Parathyroid adenoma (tissue), 2 donors: ENCODE data around the gene PARS2.

Experiments used
- H2AFZ ChIP-seq: fragments of 300-600 bp; sonication (generic); one replicate; pipeline ENCODE4 v1.7.0; 2017; ENCODE audit warnings: antibody characterized with exemption, mild to moderate bottlenecking
- H3K27ac ChIP-seq: fragments of 300-600 bp; sonication (generic); one replicate; pipeline ENCODE4 v1.7.0; 2017
- H3K27me3 ChIP-seq: fragments of 300-600 bp; sonication (generic); one replicate; pipeline ENCODE4 v1.7.0; 2017; ENCODE audit warnings: low read length; ENCODE audit not compliant: control insufficient read depth, insufficient read depth
- H3K36me3 ChIP-seq: fragments of 300-600 bp; sonication (generic); one replicate; pipeline ENCODE4 v1.7.0; 2017; ENCODE audit warnings: low read length; ENCODE audit not compliant: control insufficient read depth, insufficient read depth
- H3K4me1 ChIP-seq: fragments of 300-600 bp; sonication (generic); one replicate; pipeline ENCODE4 v1.7.0; 2017; ENCODE audit warnings: control low read depth
- H3K4me2 ChIP-seq: fragments of 300-600 bp; sonication (generic); one replicate; pipeline ENCODE4 v1.7.0; 2017; ENCODE audit warnings: low read length
- H3K4me3 ChIP-seq: fragments of 300-600 bp; sonication (generic); one replicate; pipeline ENCODE4 v1.7.0; 2017; ENCODE audit warnings: low read depth, low read length
- H3K79me2 ChIP-seq: fragments of 300-600 bp; sonication (generic); one replicate; pipeline ENCODE4 v1.7.0; 2017; ENCODE audit warnings: control low read depth
- H3K9ac ChIP-seq: fragments of 300-600 bp; sonication (generic); one replicate; pipeline ENCODE4 v1.7.0; 2017; ENCODE audit warnings: mild to moderate bottlenecking
- H3K9me3 ChIP-seq: fragments of 300-600 bp; sonication (generic); one replicate; pipeline ENCODE4 v1.7.0; 2017; ENCODE audit warnings: low read length; ENCODE audit not compliant: control insufficient read depth
- TF ChIP-seq, protein P1 (sequence below): fragments of 300-600 bp; sonication (generic); IDR thresholded peaks from one replicate; pipeline ENCODE4 v1.7.0; 2017; ENCODE audit warnings: antibody characterized with exemption, mild to moderate bottlenecking
- donor health status: primary hyperparathyroidism.

Gene PARS2

DNA sequence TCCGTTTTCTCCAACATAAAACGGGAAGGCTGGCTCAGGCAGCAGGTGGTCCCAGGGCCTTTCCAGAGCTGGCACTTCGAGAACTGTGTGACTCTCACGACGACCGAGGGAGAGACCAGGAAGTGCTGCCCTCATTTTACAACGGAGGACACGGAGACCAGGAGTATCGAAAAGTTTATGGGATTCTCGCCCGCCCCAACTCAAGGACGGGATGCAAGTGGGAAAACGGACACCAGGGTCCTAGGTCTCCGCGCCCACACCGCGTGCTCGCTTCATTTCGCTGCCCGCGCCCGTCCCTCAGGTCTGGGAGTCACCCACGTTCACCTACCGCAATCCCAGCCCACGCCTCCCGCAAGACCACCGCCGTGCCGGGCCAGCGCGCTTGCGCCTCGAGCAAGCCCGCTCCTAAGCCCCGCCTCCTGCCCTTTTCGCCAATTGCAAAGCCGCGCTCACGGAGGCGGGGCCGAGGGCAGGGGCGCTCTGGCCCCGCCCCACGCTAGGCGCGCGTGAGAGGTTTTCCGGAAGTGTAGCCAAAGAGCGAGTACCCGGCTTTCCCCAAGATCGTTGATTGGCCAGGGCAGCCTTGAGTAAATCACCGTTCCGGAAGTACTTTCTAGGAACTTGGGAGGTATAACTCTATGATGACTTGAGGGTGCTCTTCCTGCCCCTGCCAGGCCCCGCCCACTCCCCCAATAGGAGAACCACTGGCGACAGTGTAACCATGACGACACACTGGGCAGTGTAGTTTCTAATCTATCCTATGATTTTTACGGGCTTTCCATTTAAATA, at the start of gene PARS2:
Gene PARS2 (minus strand): TSS at position 391 of the 789 bp plus-strand sequence. CDS start 5,362 bp downstream, outside the sequence.
- Histone ChIP-seq H3K9ac (peak within 1 kb of the TSS; percentile 19), H2AFZ (peak within 1 kb of the TSS; percentile 84), H3K27ac (peak within 1 kb of the TSS; percentile 67), H3K9me3 (no peaks in the 10 kb centered on the region), H3K4me3 (peak within 1 kb of the TSS; percentile 74), H3K4me2 (peak within 1 kb of the TSS; percentile 82), H3K27me3 (no peaks in the 10 kb centered on the region), H3K4me1 (peaks cover 8% of the 10 kb centered on the region), H3K36me3 (no peaks in the 10 kb centered on the region), H3K79me2 (peaks cover 2% of the 10 kb centered on the region)
- TF ChIP-seq, protein P1, sequence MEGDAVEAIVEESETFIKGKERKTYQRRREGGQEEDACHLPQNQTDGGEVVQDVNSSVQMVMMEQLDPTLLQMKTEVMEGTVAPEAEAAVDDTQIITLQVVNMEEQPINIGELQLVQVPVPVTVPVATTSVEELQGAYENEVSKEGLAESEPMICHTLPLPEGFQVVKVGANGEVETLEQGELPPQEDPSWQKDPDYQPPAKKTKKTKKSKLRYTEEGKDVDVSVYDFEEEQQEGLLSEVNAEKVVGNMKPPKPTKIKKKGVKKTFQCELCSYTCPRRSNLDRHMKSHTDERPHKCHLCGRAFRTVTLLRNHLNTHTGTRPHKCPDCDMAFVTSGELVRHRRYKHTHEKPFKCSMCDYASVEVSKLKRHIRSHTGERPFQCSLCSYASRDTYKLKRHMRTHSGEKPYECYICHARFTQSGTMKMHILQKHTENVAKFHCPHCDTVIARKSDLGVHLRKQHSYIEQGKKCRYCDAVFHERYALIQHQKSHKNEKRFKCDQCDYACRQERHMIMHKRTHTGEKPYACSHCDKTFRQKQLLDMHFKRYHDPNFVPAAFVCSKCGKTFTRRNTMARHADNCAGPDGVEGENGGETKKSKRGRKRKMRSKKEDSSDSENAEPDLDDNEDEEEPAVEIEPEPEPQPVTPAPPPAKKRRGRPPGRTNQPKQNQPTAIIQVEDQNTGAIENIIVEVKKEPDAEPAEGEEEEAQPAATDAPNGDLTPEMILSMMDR = no peak

DNA sequence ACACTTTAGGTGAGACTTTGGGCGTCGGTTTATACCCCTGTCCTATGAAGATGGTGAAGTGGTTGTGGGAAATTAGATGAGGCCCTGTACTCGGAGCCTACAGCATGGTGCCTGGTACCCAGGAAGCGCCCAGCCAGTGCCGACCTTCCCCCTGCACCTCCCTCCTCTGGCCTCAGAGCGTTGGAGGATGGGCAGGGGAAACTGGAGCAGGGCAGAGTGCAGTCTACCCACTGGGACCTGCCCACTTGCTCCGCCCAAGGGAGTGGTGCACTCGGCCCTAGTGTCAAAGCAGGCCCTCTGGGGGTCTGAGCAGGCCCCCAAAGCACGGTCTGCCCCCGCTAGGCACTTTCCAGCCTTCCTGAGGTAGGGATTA, 49.8 kb upstream of the PARS2 start:
- Histone ChIP-seq H3K4me2 (no peak overlapping the region), H2AFZ (no peak overlapping the region), H3K79me2 (no peaks in the 10 kb centered on the region), H3K36me3 (no peaks in the 10 kb centered on the region), H3K4me1 (no peaks in the 10 kb centered on the region), H3K9me3 (no peaks in the 10 kb centered on the region), H3K27me3 (no peaks in the 10 kb centered on the region), H3K4me3 (no peak overlapping the region), H3K9ac (no peak overlapping the region), H3K27ac (no peak overlapping the region)
- TF ChIP-seq, protein P1 = no peak

DNA sequence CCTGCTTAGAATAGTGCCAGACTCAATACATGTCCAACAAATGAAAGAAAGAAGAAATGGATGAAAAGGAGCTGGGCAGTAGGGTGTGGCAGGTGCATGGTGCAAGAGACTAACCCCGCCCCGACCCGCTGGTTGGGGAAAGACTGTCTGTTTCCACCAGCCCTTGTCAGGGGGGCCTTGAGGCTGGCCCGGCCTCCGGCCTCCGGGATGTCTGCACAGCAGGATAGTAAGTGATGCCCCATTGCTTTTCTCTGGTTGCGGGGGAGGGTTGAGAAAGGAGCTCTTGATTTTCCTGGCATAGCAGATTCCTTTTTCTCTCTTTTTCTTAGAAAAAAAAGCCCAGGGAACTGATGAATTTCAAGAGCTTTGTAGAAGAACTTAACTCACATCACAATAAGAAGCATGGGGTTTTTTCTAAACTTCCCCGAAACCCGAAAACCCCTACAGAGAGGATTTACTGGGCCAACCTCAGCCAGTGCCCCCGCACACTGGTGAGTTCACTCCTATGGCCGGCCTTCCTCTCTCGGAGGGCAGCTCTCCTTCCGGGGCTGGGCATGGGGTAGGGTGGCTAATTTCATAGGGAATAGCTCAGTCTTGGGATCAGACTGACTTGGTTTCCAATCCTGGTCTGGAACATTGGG, 49.3 kb upstream of the PARS2 start:
- Histone ChIP-seq H3K9me3 (no peaks in the 10 kb centered on the region), H2AFZ (no peak overlapping the region), H3K4me2 (no peak overlapping the region), H3K36me3 (no peaks in the 10 kb centered on the region), H3K9ac (no peak overlapping the region), H3K27ac (no peak overlapping the region), H3K4me1 (no peaks in the 10 kb centered on the region), H3K79me2 (no peaks in the 10 kb centered on the region), H3K27me3 (no peaks in the 10 kb centered on the region), H3K4me3 (no peak overlapping the region)
- TF ChIP-seq, protein P1 = no peak

DNA sequence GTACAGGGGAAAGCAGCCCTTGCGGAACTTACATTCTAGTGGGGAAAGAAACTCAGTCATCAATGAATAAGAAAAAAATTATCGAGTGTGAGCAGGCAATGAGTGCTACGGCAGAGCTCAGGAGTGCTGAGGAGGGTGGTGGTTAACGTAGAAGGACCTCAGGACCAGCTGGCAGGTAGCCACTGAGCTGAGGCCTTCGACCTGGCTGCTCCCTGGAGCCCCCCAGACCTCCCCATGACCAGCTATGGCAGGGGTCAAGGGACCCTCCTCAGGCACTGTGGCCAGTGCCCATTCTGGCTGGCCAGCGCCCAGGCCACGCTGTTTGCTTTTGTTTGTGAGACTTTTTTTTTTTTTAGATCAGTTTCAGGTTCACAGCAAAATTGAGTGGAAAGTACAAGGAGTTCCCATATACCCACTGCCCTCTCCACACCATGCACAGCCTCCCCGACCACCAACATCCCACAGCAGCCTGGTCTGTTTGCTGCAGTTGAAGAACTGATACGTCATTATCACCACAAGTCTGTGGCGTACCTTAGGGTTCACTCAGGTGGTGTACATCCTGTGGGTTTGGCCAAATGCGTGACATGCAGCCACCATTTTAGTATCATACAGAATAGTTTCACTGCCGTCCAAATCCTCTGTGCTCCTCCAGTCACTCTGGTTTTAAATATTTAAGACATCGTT, 48.6 kb upstream of the PARS2 start:
- Histone ChIP-seq H3K4me2 (no peak overlapping the region), H3K27ac (no peak overlapping the region), H3K9me3 (no peaks in the 10 kb centered on the region), H3K27me3 (no peaks in the 10 kb centered on the region), H2AFZ (no peak overlapping the region), H3K4me1 (no peaks in the 10 kb centered on the region), H3K79me2 (no peaks in the 10 kb centered on the region), H3K36me3 (no peaks in the 10 kb centered on the region), H3K9ac (no peak overlapping the region), H3K4me3 (no peak overlapping the region)
- TF ChIP-seq, protein P1 = no peak
